ENCODE measurements around the gene MCM3AP.
"Not testable (repeated sequence)": the region's sequence is repeated elsewhere in the genome, so short reads cannot be mapped to it uniquely, and the experiment has no call there.

MCM3AP gene

GRCh38 chr21:46310260-46310659, 24.8 kb upstream of the MCM3AP start:
- DNase-seq, result not testable (repeated sequence)

GRCh38 chr21:46308431-46308830, 23.0 kb upstream of the MCM3AP start:
- DNase-seq, result no peak

DNA sequence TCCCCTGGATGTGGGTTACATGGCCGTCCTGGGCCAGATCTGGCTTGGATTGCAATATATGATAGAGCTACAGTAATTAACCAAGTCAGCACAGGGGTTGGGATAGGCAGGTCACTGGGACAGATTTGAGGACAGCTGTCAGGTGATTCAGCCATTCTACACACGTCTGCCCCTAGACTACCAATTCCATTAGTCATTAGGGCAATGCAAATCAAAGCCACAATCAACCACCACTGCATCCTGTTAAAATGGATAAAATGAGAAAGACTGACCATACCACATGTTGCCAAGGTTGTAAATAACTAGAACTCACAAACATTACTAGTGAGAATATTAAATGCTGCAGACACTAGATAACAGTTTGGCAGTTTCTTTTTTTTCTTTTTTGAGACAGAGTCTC, 22.2 kb upstream of the MCM3AP start:
- no peak for DNase-seq

DNA sequence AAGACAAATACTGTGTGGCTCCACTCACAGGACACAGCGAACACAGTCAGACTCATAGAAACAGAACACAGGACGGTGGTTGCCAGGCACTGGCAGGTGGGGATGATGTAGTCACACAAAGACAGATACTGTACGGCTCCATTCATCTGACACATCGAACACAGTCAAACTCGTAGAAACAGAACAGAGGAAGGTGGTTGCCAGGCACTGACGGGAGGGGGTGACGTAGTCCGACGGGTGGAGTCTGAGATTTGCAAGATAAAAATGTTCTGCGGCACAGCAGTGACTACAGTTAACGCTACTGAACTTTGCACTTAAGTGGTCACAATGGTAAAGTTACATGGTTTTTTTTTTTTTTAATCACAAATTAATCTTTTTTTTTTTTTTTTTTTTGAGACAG, 19.5 kb upstream of the MCM3AP start:
- no peak for DNase-seq

GRCh38 chr21:46304437-46304836, 19.0 kb upstream of the MCM3AP start:
- DNase-seq, result no peak

GRCh38 chr21:46301759-46302158, 16.3 kb upstream of the MCM3AP start:
- no peak for DNase-seq

DNA sequence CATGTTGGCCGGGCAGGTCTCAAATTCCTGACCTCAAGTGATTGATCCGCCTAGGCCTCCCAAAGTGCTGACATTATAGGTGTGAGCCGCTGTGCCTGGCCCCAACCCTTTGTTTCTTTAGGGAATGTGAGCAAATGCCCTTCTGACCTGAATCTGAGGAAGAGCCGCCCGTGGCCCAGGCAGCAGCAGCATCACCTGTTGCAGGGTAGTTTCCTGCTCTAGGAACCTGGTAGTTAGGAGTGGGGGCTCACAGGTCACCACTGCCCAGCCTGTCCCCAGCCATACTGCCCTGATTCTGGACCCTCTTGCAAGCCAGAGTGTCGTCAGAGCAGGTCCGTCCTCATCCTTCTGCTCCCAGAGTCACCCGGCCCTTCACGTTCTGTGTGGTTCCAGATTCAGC, 13.8 kb upstream of the MCM3AP start:
- no peak for DNase-seq

DNA sequence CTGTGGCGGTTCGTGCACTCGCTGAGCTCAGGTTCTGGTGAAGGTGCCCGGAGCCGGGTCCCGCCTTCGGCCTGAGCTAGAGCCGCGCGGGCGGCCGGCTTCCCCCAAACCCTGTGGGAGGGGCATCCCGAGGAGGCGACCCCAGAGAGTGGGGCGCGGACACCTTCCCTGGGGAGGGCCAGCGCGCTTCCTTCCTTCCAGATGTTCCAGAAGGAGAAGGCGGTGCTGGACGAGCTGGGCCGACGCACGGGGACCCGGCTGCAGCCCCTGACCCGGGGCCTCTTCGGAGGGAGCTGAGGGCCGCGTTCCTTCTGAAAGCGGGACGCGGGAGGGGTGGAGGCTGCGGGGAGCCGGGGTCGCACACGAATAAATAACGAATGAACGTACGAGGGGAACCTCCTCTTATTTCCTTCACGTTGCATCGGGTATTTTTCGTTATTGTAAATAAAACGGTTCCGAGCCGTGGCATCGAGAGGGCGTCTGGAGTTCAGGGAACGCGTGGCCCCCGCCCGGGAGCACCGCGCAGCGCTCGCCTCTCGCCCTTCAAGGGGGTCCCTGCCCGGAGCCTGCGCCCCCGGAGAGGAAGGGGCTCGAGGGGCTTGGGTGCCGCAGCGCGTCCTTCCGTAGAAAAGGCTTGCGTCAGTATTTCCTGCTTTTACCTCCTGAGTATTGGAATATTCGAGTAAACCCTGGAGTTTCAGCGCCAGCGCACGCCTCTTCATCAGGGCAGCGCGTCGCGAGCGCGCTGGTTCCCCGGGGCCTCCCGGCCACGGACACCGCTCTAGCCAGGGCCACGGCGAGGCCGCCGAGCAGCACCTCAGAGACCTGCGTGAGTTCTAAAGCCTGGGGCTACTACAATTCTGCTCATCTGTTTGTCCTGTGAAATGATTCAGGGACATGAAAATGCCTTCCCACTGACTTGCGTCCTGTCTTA, 12.2 kb upstream of the MCM3AP start:
- no peak for DNase-seq

DNA sequence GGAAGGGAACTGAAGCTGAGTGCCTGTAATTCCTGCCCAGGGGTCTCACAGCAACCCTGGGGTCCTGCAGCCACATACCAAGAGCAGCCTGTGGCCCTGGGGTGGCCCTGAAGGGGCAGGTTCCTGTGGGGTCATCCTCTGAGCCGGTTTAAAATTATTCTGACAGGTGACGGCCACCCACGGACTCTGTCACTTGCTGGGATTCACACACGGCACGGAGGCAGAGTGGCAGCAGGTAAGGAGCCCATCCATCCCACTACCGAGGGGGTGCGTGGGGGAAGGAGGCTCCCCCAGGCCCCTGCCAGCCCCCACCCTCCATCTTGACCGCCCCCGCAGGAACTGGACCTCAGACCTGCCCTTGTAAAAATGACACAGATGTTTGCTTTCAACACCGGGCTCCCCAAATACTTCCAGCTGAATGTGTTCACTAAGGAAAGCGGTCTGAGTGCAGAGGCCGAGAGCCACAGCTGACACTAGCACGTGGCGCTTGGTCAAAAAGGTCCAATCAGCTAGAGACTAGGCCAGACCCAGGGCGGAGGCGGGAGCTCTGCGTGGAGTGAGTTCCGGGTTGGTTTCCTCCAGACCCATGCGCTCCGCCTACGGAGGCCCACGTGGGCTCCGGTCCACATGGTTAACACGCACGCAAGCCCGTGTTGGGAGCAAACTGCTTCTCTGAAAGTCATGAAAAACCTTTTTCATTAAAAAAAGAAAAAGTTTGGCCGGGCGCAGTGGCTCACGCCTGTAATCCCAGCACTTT, 10.8 kb upstream of the MCM3AP start:
- DNase-seq, result peak; percentile 45

GRCh38 chr21:46295177-46295770, 9.9 kb upstream of the MCM3AP start:
- DNase-seq, result no peak

DNA sequence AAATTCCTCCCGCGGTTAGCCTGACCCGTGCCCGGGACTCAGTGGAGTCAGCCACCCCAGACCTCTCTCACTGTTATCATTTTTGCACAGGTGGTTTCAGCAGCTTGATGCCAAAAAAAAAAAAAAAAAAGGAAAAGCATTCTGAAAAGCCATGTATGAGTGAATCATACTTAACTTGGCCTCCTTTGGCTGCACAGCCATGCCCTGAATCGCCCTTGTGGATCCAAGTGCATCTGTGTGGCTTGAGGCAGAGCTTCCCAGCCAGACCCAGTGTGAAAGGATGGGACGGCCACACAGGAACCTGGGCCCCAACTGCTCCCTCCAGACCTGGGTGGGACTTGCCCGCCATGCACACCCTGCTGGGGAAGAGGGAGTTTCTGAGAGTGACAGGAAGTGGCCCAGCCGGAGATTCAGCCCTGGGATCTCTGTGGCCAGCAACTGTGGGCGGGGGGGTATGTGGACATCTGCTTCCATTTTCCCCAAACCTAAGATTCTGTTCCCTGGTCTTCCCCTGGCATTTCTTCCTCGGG, 9.3 kb upstream of the MCM3AP start:
- DNase-seq, result no peak

DNA sequence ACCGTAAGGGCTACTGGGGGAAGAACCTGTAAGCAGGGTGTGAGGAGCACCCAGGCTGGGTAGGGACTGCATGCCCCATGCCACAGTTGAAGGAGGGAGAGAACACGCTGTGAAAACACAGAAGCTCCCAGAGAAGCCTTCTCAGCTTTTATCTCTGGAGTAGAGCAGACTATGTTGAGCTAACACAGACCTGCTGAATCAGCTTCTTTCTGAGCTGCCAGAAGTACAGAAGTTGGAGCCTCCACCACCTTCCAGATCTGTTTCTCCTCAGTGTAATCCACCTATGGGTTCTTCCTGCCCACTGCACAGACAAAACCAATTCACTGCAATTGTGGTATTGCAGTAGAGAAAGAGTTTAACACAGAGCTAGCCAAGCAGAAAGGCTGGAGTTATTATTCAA, 6.2 kb upstream of the MCM3AP start:
- no peak for DNase-seq

DNA sequence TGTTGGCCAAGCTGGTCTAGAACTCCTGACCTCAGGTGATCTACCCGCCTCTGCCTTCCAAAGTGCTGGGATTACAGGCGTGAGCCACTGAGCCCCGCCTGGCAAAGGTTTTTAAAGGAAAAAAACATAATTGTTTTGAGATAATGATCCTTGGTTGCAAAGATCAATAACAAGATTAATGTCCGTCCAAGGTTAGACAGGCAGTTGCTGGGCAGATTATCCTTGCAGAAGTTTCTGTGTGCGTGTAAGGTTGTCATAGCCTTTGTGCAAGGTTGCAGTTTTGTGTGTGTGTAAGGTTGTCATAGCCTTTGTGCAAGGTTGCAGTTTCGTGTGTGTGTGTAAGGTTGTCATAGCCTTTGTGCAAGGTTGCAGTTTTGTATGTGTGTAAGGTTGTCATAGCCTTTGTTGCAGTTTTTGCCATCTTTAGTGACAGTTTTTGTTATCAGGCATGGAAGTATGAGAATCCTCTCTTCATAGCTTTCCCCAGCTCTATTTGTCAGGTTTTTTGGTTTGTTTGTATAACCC, 4.3 kb upstream of the MCM3AP start:
- no peak for DNase-seq

GRCh38 chr21:46287541-46287940, 2.1 kb upstream of the MCM3AP start:
- no peak for DNase-seq

- DNase-seq, result no peak
These were observed 1.2 kb upstream of the MCM3AP start for GRCh38 chr21:46286648-46287002.

GRCh38 chr21:46285761-46286647, 593 bp upstream of the MCM3AP start, which contains the start of gene YBEY:
Gene YBEY (plus strand): TSS chr21:46286342. CDS start chr21:46286914, 572 bp downstream.
- peak; percentile 87 for DNase-seq

GRCh38 chr21:46284733-46285132, 678 bp downstream of the MCM3AP start:
- DNase-seq, result no peak

DNA sequence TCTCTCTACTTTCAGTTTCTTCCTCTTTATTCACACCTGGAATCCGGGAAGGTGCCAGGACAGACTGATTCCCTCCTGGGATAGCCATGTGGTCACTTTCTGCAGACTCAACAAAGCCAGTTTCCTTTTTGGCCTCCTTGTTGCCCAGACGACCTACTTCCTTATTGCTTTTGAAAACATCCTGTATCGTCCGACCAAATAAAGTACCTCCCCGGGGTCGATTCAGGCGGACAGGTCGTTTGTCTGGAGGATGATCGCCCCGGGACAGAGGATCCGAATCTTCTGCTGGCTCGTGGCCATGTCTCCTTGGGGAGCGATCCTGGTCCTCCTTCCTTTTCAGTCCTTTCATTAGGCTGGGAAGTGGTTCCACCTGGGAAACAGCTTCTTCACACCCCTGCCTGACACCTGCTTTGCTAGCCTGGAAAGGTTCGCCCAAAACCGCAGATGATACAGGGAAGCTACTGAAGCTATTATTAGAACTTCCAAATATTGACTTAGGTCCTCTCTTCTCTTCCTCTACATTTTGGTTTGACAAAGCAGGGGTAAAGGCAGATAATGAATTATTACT, 1.2 kb downstream of the MCM3AP start:
- DNase-seq, result no peak

DNA sequence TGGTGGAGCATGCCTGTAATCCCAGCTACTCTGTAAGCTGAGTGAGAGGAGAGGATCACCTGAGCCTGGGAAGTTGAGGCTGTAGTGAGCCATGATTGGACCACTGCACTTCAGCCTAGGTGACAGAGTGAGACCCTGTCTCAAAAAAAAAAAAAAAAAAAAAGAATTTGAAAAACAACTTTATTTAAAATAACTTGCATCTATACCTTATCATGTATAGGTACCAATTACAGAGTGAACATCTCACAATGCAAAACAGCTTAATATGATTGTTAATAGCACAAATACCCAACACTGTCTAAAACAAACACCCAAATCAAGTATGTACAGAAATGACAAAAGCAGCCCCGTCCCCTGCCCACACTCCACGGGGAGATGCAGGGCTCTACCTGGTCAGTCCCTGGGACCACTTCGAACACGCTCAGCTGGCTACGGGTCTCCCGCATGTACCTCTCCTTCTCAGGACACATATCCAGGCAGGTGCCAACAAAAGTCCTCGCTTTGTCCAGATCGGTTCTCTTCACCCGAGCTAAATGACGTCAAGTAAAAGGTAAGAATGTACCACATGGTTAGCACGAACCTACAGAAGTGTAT, 10.5 kb downstream of the MCM3AP start:
- DNase-seq, result no peak

GRCh38 chr21:46273341-46273740, 12.1 kb downstream of the MCM3AP start:
- DNase-seq, result no peak

DNA sequence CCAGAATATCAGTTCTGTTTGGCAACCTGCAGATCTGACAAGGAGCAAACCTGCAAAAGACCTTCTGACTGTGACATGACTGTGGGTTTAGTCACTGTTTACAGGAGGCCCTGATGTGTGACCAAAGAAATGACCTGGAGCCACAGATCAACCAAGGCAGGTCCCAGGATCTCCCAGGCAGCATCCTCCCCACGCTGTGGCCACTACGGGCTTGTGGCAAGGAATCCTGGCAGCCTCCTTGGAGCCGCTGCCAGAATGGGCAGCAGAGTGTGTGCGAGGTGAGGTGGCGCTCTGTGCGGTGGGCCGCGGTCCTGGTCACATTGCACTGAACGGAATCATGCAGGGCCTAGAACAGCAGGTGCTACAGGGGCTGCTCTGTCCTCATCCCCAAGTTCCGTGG, 15.9 kb downstream of the MCM3AP start:
- no peak for DNase-seq
